Naive thymus-derived CD8-positive, alpha-beta T cell (primary cell): ENCODE data around the gene ZNF771. TPM values are rescaled to one million over a fixed set of nuclear protein-coding genes. Genes with fewer than 3 reads are reported as not detected.
A peak's percentile ranks its signal among the peaks of the same experiment; 100 is the strongest.

Experiments used
- ATAC-seq, 2 donors: fragments of 150-1000 bp; cut with Tn5 transposase in 1 of 2; sonication (Bioruptor Pico), chemical (Tn5 transposase) in 1 of 2; 1 replicate in 1 of 2; 2 replicates in 1 of 2; pipeline ENCODE4 v1.10.0; 2021; ENCODE audit warnings: mild to moderate bottlenecking in 2 of 2, moderate library complexity in 2 of 2
- POLR2A ChIA-PET: fragments of 350-600 bp; sonication (Branson Sonifier 250); formaldehyde crosslinking; loops from one replicate; lab custom pipeline; 2021; ENCODE audit warnings: antibody characterized with exemption; lab: Charles Lee
- DNase-seq, 10 donors: peaks; one replicate each; pipeline versions ENCODE4 v3.0.0 to v3.0.0-alpha.2; 2020 to 2022
- H3K27ac Mint-ChIP-seq, 10 donors: one replicate each; pipeline ENCODE4 v1.8.0; 2020 to 2022; ENCODE audit warnings: mild to moderate bottlenecking in 10 of 10, mixed read lengths in 10 of 10, moderate library complexity in 4 of 10, inconsistent platforms in 1 of 10
- H3K27me3 Mint-ChIP-seq, 5 donors: one replicate each; pipeline ENCODE4 v1.8.0; 2021 to 2022; ENCODE audit warnings: mixed read lengths in 5 of 5
- H3K36me3 Mint-ChIP-seq, 3 donors: one replicate each; pipeline ENCODE4 v1.8.0; 2020 to 2022; ENCODE audit warnings: mixed read lengths in 3 of 3, mild to moderate bottlenecking in 2 of 3, inconsistent platforms in 1 of 3
- H3K4me1 Mint-ChIP-seq, 4 donors: one replicate each; pipeline ENCODE4 v1.8.0; 2021 to 2022; ENCODE audit warnings: mixed read lengths in 4 of 4
- H3K4me3 Mint-ChIP-seq, 10 donors: one replicate each; pipeline ENCODE4 v1.8.0; 2020 to 2022; ENCODE audit warnings: mild to moderate bottlenecking in 10 of 10, mixed read lengths in 10 of 10, moderate library complexity in 6 of 10, inconsistent platforms in 1 of 10
- H3K9me3 Mint-ChIP-seq, 9 donors: one replicate each; pipeline ENCODE4 v1.8.0; 2020 to 2022; ENCODE audit warnings: mixed read lengths in 9 of 9, mild to moderate bottlenecking in 3 of 9, inconsistent platforms in 1 of 9, moderate library complexity in 1 of 9
- polyA plus RNA-seq, 3 donors: library from polyadenylated mRNA; unstranded; fragments of 300-500 nt; fragmentation: Illumina TruSeq; gene quantifications; one replicate each; pipeline ENCODE4 v1.2.3, GENCODE V29; 2021
- total RNA-seq, 8 experiments: library from RNA in 2 of 8; stranded (reverse) in 2 of 8; gene quantifications; one replicate each; pipeline ENCODE4 v1.2.3 and lab custom pipeline; 2021 to 2026

Gene ZNF771
- total and polyA plus RNA-seq, 5 experiments from 2014 or later: 2.1 to 7.6 (median 5.5) TPM

DNA sequence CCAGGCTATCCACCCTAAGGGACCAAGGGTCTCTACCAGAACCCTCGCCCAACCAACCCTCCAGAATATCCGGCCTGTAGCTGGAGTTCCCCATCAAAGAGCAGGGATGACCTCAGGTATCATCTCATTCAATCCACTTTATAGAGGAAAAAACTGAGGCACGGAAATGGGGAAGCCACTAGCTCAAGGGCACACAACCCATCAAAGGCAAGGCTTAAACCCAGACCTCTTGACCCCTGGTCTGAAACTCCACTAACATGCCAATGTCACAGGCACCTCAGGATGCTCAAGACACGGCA is 38.7 kb upstream of the ZNF771 start:
- H3K4me1 Mint-ChIP-seq: peaks cover 34 to 60% (median 53%) of the 10 kb centered on the region in 4 donors
- no peaks in the 10 kb centered on the region for H3K27me3 Mint-ChIP-seq
- POLR2A ChIA-PET: interaction anchor here (0.6 to 5.9 kb wide), 15 partner anchors 9 to 189 kb away, joined by 3 to 52 read pairs (median 7); partner anchors contain the start of genes CD2BP2, SEPTIN1, ZNF48 and ZNF771
- ATAC-seq: no peak
- peak overlapping the region; percentile 79 to 92 (median 87) for H3K4me3 Mint-ChIP-seq
- H3K36me3 Mint-ChIP-seq: peaks cover 0 to 33% (median 2%) of the 10 kb centered on the region in 3 donors
- H3K9me3 Mint-ChIP-seq: no peaks in the 10 kb centered on the region
- H3K27ac Mint-ChIP-seq: peak overlapping the region; percentile 49 to 90 (median 84)
- DNase-seq: no peak

DNA sequence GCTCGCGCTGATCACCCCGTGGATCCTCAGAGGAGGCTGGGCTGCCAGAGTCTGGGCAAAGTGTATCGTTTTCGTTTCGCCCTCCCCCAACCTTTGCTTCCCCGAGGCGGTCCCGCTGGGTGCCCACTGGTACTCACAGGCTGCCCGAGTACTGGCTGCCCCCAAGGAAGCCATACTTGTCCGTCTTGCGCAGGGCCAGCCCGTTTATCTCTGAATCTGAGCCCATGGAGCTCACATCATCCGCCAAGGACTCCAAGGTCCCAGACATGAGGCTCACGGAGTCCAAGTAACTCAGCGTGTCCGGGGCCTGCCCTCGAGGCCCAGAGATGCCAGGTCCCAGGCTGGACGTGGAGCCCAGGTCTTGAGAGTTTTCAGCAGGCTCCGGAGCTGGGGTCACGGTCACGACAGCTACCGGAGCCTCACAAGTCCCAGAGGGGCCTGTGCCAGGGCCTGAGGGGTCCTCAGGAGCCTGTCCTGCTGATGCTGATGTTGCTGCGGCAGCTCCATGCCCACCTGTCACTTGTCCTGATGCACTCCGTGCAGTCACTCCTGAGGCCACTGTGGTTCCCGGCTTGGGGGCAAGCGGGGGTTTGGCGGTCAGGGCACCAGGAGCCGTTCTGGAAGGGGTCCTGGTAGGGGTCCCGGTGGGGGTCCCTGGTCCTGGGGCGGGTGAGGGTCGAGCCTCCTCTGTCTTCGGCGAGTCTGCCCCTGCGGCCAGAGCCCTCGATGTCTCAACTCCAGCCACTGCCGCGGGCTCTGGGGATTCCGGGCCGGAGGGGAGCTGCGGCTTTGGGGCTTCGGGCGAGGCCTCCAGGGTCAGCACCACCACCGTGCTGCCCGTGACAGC is 38.1 kb upstream of the ZNF771 start:
- ATAC-seq: no peak
- Mint-ChIP-seq H3K4me3 (peak overlapping the region; percentile 79 to 92 (median 87)), H3K4me1 (peaks cover 34 to 58% (median 53%) of the 10 kb centered on the region in 4 donors), H3K27ac (peak overlapping the region in 9 of 10 donors; percentile 49 to 90 (median 86)), H3K9me3 (no peaks in the 10 kb centered on the region), H3K36me3 (peaks cover 0 to 27% (median 2%) of the 10 kb centered on the region in 3 donors), H3K27me3 (no peaks in the 10 kb centered on the region)
- POLR2A ChIA-PET: interaction anchor here (0.6 to 5.9 kb wide), 16 partner anchors 8 to 189 kb away, joined by 3 to 52 read pairs (median 6); partner anchors contain the start of genes CD2BP2, SEPTIN1, ZNF48 and ZNF771
- DNase-seq: no peak

DNA sequence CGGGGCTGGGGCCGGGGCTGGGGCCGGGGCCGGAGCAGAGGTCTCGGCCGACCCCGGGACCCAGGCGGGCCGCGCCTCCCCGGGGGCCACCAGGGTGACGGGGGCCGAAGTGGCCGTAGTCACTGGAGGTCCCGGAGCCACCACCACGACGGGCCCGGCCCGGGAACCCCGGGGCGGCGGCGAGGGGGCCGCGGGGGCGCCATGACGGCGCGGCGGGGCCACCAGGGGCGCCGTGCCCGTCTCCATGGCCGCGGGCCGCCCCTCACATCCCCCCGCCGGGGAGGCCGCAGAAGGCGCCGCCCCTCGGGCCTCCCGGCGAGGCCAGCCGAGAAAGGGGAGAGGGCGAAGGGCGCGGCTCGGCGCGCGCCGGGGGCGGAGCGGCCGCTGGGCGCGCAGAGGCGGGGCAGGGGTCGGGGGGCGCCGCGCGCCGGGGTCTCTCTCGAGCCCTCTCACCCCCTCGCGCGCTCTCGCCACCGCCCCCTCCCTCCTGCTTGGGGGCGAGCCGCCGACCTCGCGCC is 37.4 kb upstream of the ZNF771 start:
- POLR2A ChIA-PET: interaction anchor here (1.1 to 5.9 kb wide), 19 partner anchors 8 to 279 kb away, joined by 3 to 58 read pairs (median 8); partner anchors contain the start of genes CD2BP2, DCTPP1, SEPTIN1 and TBX6
- Mint-ChIP-seq H3K4me1 (peaks cover 34 to 59% (median 52%) of the 10 kb centered on the region in 4 donors), H3K27ac (peak overlapping the region in 6 of 10 donors; percentile 87 to 97 (median 95)), H3K9me3 (no peaks in the 10 kb centered on the region), H3K27me3 (no peaks in the 10 kb centered on the region), H3K4me3 (peak overlapping the region; percentile 75 to 89 (median 84)), H3K36me3 (peaks cover 0 to 20% (median 2%) of the 10 kb centered on the region in 3 donors)
- peak; percentile 3 to 26 for ATAC-seq
- DNase-seq: no peak

DNA sequence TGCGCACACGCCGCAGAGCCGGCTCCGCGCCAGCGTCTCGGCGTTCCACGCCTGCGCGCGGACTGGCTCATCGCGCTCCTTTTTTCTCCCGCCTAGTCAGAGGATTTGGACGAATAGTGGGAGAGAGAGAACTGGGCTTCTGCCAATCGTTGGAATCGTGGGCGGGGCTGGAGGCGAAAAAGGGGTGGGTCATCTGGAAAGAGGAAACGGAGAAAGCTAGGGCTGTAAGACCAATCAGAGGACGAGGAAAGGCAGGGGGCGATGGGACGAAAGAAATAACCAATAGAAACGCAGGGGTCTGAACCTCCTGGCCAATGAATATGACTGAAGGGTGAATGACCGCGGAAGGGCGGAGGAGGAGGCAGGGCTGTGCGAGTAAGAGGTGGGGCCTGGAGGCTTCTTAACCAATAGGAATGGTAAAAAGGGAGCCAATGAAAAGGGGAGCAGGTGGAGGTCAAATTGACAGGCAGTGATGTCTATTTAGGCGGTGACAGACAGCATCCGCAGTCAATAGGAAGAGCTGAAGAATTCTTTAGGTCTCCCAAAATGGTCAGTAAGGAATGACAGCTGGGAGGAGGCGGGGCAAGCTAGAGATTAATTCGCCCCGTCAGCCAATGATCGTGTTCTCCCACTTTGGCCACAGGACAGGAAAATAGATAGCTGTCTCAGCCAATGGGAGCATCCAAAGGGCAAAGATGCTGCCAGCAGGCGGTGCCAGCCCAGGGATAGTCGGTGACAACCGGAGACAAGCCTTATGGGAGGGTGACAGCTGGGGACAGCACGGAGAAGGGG is 36.8 kb upstream of the ZNF771 start, which contains the start of gene TBC1D10B:
Gene TBC1D10B (minus strand): TSS at position 39 of the 792 bp plus-strand sequence. CDS start 311 bp downstream, outside the sequence.
- peak; percentile 81 to 87 for ATAC-seq
- DNase-seq: peak; percentile 90 to 100 (median 99)
- Mint-ChIP-seq H3K36me3 (peaks cover 0 to 14% (median 2%) of the 10 kb centered on the region in 3 donors), H3K4me3 (peak within 1 kb of the TSS; percentile 79 to 92 (median 88)), H3K4me1 (peaks cover 30 to 56% (median 49%) of the 10 kb centered on the region in 4 donors), H3K27ac (peak within 1 kb of the TSS; percentile 87 to 97 (median 93)), H3K9me3 (no peaks in the 10 kb centered on the region), H3K27me3 (no peaks in the 10 kb centered on the region)
- POLR2A ChIA-PET: interaction anchor here (0.5 to 5.9 kb wide), 28 partner anchors 9 to 703 kb away, joined by 3 to 58 read pairs (median 6); partner anchors contain the start of genes ALDOA, CD2BP2, CORO1A and DCTPP1

DNA sequence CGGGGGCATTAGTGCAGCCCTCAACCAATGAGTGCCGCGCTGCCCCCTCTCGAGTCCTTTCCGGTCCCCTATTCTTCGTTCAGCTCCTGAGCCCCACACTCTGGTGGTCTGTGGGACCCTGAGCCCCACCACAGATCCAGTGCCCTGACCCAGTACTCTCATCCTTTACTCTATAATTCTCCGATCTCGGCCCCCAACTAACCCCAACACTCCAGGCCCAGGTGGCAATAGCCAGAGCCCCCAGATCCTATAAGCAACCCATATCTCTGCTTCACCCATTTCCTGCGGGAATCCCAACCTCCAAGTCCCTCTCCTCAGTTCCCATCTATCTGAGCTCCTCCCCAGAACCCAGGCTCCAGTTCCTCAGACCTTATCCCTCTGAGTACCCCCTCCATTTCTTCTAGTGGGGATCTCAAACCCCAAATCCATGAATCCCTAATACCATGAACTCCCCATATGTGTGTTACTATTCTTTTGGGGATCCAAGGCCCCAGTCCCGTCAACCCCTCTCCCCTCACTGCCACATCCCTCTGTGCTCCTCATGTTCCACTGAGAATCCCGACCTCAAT is 36.1 kb upstream of the ZNF771 start:
- H3K9me3 Mint-ChIP-seq: no peaks in the 10 kb centered on the region
- no peaks in the 10 kb centered on the region for H3K27me3 Mint-ChIP-seq
- H3K4me3 Mint-ChIP-seq: peak overlapping the region; percentile 70 to 89 (median 84)
- peaks cover 0 to 10% (median 2%) of the 10 kb centered on the region in 3 donors for H3K36me3 Mint-ChIP-seq
- ATAC-seq: no peak
- DNase-seq: no peak
- POLR2A ChIA-PET: interaction anchor here (0.9 to 5.9 kb wide), 26 partner anchors 9 to 703 kb away, joined by 3 to 58 read pairs (median 7); partner anchors contain the start of genes ALDOA, CD2BP2, CORO1A and DCTPP1
- H3K27ac Mint-ChIP-seq: peak overlapping the region; percentile 15 to 97 (median 93)
- H3K4me1 Mint-ChIP-seq: peaks cover 30 to 55% (median 47%) of the 10 kb centered on the region in 4 donors

DNA sequence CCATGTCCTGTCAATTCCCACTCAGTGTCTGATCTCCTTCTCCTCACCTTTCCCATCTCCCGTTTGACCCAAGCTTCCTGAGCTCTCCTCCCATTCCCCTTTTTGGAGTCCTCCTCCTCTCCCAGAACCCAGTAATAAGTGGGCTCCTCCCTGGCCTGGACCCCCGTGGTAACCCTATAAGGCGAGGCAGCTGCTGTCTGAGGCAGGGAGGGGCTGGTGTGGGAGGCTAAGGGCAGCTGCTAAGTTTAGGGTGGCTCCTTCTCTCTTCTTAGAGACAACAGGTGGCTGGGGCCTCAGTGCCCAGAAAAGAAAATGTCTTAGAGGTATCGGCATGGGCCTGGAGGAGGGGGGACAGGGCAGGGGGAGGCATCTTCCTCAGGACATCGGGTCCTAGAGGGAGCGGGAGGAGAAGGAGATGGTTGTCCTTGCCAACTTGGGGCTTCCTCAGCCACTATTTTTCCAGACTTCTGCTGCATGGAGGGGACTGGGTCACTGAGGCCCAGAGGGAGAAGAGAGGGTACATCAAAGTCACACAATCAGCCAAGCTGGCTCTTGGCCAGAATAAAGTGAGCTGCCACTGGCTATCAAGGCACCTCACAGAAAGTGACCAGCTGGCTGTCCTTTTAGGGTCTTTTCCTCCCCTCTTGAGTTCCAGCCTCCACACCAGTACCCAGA is 35.2 kb upstream of the ZNF771 start:
- Mint-ChIP-seq H3K4me1 (peaks cover 25 to 55% (median 44%) of the 10 kb centered on the region in 4 donors), H3K27me3 (no peaks in the 10 kb centered on the region), H3K27ac (peak overlapping the region; percentile 77 to 97 (median 93)), H3K4me3 (peak overlapping the region; percentile 70 to 89 (median 80)), H3K36me3 (peaks cover 0 to 2% (median 0%) of the 10 kb centered on the region in 3 donors), H3K9me3 (no peaks in the 10 kb centered on the region)
- POLR2A ChIA-PET: interaction anchor here (0.9 to 5.9 kb wide), 12 partner anchors 11 to 276 kb away, joined by 3 to 58 read pairs (median 12); partner anchors contain the start of genes CD2BP2, CORO1A, SEPTIN1 and YPEL3
- ATAC-seq (no peak), DNase-seq (no peak)

DNA sequence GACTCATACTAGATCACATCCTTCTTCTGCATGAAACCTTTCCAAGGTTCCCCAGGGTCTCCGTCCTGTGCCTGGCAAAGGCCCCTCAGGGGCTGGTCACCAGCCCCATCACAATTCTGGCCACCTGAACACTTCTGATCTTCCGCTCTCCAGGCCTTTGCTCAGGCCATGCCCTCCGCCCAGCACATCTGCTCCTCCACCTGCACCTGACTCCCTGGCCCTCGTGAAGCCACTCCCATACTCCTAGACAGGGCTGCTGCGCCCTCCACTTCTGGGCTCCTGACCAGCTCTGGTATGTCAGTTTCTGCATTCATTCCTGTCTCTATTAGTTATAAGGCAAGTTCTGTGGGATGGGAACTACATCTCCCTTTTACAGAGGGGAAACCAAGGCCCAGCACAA is 34.7 kb upstream of the ZNF771 start:
- DNase-seq (no peak), ATAC-seq (no peak)
- POLR2A ChIA-PET: interaction anchor here (0.7 to 5.4 kb wide), 3 partner anchors 10 to 57 kb away, joined by 3 to 58 read pairs (median 52); partner anchors contain the start of genes SEPTIN1 and ZNF771
- no peaks in the 10 kb centered on the region for H3K27me3 Mint-ChIP-seq
- peaks cover 0 to 2% (median 0%) of the 10 kb centered on the region in 3 donors for H3K36me3 Mint-ChIP-seq
- H3K4me3 Mint-ChIP-seq: peak overlapping the region in 5 of 10 donors; percentile 28 to 78 (median 44)
- H3K27ac Mint-ChIP-seq: peak overlapping the region; percentile 77 to 97 (median 92)
- H3K9me3 Mint-ChIP-seq: no peaks in the 10 kb centered on the region
- H3K4me1 Mint-ChIP-seq: peaks cover 24 to 55% (median 44%) of the 10 kb centered on the region in 4 donors

DNA sequence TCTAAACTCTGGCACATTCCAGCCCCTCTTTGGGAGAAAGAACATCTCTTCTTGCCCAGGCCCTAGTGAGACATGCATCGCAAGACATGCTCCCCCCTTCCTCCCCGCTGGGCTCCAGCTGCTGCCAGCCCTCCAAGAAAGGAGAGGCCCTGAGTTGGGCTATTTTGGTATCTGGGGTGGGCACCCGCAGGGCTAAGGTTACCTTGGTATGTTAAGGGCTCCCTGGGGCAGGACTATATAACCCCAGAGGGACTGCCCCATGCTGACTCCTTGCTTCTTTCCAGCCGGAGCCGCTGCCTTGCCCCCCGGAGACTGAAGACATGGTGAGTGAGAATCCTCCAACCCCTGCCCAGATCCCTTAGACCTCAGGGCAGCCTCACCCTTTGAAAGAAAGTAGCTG is 32.9 kb upstream of the ZNF771 start, which contains the start of gene MYL11:
Gene MYL11 (plus strand): TSS at position 265 of the 400 bp plus-strand sequence. CDS start 56 bp downstream, at position 321.
- POLR2A ChIA-PET: interaction anchor here (1.0 to 1.7 kb wide), 4 partner anchors 8 to 43 kb away, joined by 3 to 7 read pairs (median 4); partner anchors contain the start of genes SEPTIN1 and ZNF48
- H3K27ac Mint-ChIP-seq: peak within 1 kb of the TSS; percentile 63 to 100 (median 99)
- no peaks in the 10 kb centered on the region for H3K27me3 Mint-ChIP-seq
- H3K4me1 Mint-ChIP-seq: peaks cover 23 to 49% (median 44%) of the 10 kb centered on the region in 4 donors
- DNase-seq (no peak), ATAC-seq (no peak)
- peaks cover 0 to 10% (median 3%) of the 10 kb centered on the region in 3 donors for H3K36me3 Mint-ChIP-seq
- no peaks in the 10 kb centered on the region for H3K9me3 Mint-ChIP-seq
- peak within 1 kb of the TSS in 5 of 10 donors; percentile 8 to 49 (median 26) for H3K4me3 Mint-ChIP-seq

DNA sequence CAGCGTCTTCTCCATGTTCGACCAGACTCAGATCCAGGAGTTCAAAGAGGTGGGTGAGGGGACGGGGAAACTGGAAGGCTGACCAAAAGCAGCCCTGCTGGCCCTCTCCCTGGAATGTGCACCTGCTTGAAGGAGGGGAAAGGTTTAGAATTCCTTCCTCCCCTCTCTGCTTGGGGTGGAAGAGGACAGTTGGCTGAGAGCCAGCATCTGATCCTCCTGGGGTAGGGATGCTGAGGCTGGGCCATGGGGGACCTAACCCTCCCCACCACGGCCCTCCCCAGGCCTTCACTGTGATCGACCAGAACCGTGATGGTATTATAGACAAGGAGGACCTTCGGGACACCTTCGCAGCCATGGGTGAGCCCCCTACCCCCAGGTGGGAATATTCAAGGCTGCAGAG is 31.5 kb upstream of the ZNF771 start:
- H3K4me3 Mint-ChIP-seq: peak overlapping the region in 3 of 10 donors; percentile 10 to 22 (median 20)
- ATAC-seq (no peak), DNase-seq (no peak)

DNA sequence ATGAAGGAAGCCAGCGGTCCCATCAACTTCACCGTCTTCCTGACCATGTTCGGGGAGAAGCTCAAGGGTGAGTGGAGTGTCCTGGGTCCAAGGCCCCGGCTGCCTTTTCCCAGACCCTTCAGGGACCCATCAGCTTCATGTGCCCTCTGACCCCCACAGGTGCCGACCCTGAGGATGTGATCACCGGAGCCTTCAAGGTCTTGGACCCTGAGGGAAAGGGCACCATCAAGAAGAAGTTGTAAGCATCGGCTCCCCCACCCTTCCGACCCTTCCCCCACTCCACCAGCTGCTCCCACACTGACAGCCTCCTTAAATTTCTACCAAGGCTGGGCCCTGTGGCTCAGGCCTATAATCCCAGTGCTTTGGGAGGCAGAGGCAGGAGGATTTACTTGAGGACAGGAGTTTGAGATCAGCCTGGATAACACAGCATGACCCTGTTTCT is 30.9 kb upstream of the ZNF771 start:
- Mint-ChIP-seq H3K27me3 (no peaks in the 10 kb centered on the region), H3K36me3 (peaks cover 0 to 15% (median 6%) of the 10 kb centered on the region in 3 donors), H3K4me3 (peak overlapping the region in 5 of 10 donors; percentile 2 to 100 (median 99)), H3K27ac (peak overlapping the region; percentile 99 to 100 (median 100)), H3K4me1 (peaks cover 31 to 60% (median 58%) of the 10 kb centered on the region in 4 donors), H3K9me3 (no peaks in the 10 kb centered on the region)
- ATAC-seq (no peak), DNase-seq (no peak)
- POLR2A ChIA-PET: interaction anchor here (0.6 to 8.4 kb wide), 10 partner anchors 12 to 372 kb away, joined by 3 to 166 read pairs (median 4); partner anchors contain the start of genes ALDOA, CORO1A, PHKG2 and ZNF48

More for the DNA sequence above, 31.5 kb upstream of the ZNF771 start:
- H3K27ac Mint-ChIP-seq: peak overlapping the region; percentile 63 to 100 (median 100)
- POLR2A ChIA-PET: interaction anchor here (0.5 to 8.4 kb wide), 6 partner anchors 12 to 222 kb away, joined by 3 to 166 read pairs (median 18); partner anchors contain the start of genes CORO1A, ZNF48 and ZNF771
- H3K27me3 Mint-ChIP-seq: no peaks in the 10 kb centered on the region
- peaks cover 0 to 15% (median 6%) of the 10 kb centered on the region in 3 donors for H3K36me3 Mint-ChIP-seq
- peaks cover 32 to 60% (median 57%) of the 10 kb centered on the region in 4 donors for H3K4me1 Mint-ChIP-seq
- no peaks in the 10 kb centered on the region for H3K9me3 Mint-ChIP-seq
